Progenitor cell of endocrine pancreas (in vitro differentiated cells): ENCODE results near the gene MED8. TPM values are rescaled to one million over a fixed set of nuclear protein-coding genes. Genes with fewer than 3 reads are reported as not detected.

Experiments used
- DNase-seq: peaks from one replicate; pipeline ENCODE4 v3.0.0; 2021; ENCODE audit warnings: low spot score; ENCODE audit not compliant: unreplicated experiment
- H3K27ac Mint-ChIP-seq: 2 replicates; pipeline ENCODE4 v1.8.0; 2021; ENCODE audit warnings: mild to moderate bottlenecking, moderate library complexity, mixed read lengths
- H3K27me3 Mint-ChIP-seq: 2 replicates; pipeline ENCODE4 v1.8.0; 2021; ENCODE audit warnings: mixed read lengths
- H3K36me3 Mint-ChIP-seq: 2 replicates; pipeline ENCODE4 v1.8.0; 2022; ENCODE audit warnings: mixed read lengths; ENCODE audit not compliant: insufficient read depth
- H3K4me1 Mint-ChIP-seq: 2 replicates; pipeline ENCODE4 v1.8.0; 2021; ENCODE audit warnings: low read depth, mixed read lengths
- H3K4me3 Mint-ChIP-seq: 2 replicates; pipeline ENCODE4 v1.8.0; 2021; ENCODE audit warnings: low read depth, mild to moderate bottlenecking, moderate library complexity, mixed read lengths
- H3K9me3 Mint-ChIP-seq: 2 replicates; pipeline ENCODE4 v1.8.0; 2021; ENCODE audit warnings: low read depth, mixed read lengths
- total RNA-seq: library from RNA; stranded (reverse); gene quantifications from 2 replicates; pipeline ENCODE4 v1.2.1, GENCODE V29; 2021
- TF ChIP-seq, protein P1 (sequence below): fragments of 200-600 bp; sonication (generic); IDR thresholded peaks from one replicate; pipeline ENCODE4 v1.5.0; 2021; ENCODE audit warnings: antibody characterized with exemption, mild to moderate bottlenecking; ENCODE audit not compliant: unreplicated experiment

MED8 gene
- total RNA-seq, 1 donor from 2014 or later, result 30.2 TPM

DNA sequence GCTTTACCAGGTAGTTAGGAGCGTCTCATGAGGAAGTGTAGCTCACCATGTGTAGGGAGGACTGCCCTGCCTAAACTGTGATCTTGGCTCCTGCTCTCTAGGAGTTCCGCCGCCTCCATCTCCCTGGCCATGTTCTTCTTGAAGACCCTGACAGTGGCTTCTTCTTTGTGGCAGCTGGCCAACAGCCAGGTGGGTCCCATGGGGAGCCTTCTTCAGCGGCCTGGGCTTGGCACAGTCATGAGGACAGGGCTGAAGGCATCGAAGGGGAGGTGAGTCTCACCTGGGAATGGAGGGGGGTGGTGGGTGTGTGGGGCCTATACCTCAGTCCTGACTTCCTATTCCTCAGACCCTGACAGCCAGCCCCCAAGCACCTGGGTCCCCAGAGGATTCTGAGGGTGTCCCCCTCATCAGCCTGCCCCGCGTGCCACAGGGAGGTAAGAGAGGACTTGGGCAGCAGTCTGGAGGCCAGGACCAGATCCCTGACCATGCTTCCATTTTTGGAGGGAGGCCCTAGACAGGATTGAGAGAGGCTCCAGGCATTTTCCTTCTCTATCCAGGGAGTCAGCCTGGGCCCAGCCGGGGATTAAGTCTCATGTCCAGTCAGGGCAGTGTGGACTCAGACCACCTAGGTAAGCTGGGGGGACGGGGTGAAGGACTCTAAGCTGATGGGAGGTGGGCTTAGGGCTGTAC is 42.7 kb upstream of the MED8 start:
- Mint-ChIP-seq H3K9me3 (no peaks in the 10 kb centered on the region), H3K4me1 (peaks cover 2% of the 10 kb centered on the region), H3K4me3 (no peak overlapping the region), H3K27ac (no peak overlapping the region), H3K27me3 (no peaks in the 10 kb centered on the region), H3K36me3 (peaks cover 31% of the 10 kb centered on the region)
- DNase-seq, result no peak
- TF ChIP-seq, protein P1, sequence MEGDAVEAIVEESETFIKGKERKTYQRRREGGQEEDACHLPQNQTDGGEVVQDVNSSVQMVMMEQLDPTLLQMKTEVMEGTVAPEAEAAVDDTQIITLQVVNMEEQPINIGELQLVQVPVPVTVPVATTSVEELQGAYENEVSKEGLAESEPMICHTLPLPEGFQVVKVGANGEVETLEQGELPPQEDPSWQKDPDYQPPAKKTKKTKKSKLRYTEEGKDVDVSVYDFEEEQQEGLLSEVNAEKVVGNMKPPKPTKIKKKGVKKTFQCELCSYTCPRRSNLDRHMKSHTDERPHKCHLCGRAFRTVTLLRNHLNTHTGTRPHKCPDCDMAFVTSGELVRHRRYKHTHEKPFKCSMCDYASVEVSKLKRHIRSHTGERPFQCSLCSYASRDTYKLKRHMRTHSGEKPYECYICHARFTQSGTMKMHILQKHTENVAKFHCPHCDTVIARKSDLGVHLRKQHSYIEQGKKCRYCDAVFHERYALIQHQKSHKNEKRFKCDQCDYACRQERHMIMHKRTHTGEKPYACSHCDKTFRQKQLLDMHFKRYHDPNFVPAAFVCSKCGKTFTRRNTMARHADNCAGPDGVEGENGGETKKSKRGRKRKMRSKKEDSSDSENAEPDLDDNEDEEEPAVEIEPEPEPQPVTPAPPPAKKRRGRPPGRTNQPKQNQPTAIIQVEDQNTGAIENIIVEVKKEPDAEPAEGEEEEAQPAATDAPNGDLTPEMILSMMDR, result no peak

DNA sequence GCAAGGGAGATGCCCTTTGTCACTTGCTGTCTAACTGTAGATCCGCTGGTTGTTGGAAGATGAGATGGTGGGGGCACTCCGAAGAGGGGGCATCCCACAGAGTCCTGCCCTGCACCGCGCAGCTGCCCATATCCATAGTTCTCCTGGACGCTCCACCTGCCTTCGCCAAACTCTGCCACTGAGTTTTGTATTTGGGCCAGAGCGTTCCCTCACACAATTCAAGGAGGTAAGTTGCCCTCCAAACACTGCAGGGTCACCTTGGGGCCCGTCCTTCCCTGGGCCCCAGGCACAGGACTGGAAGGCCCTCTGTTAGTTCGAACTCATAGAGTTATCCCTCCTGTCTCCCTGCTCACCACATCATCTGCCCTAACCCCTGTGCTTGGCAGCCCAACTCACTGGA is 42.1 kb upstream of the MED8 start:
- no peaks in the 10 kb centered on the region for H3K9me3 Mint-ChIP-seq
- no peak overlapping the region for H3K27ac Mint-ChIP-seq
- peaks cover 32% of the 10 kb centered on the region for H3K36me3 Mint-ChIP-seq
- H3K27me3 Mint-ChIP-seq, result no peaks in the 10 kb centered on the region
- no peak for DNase-seq
- no peak overlapping the region for H3K4me3 Mint-ChIP-seq
- TF ChIP-seq, protein P1, result no peak
- H3K4me1 Mint-ChIP-seq, result no peaks in the 10 kb centered on the region

DNA sequence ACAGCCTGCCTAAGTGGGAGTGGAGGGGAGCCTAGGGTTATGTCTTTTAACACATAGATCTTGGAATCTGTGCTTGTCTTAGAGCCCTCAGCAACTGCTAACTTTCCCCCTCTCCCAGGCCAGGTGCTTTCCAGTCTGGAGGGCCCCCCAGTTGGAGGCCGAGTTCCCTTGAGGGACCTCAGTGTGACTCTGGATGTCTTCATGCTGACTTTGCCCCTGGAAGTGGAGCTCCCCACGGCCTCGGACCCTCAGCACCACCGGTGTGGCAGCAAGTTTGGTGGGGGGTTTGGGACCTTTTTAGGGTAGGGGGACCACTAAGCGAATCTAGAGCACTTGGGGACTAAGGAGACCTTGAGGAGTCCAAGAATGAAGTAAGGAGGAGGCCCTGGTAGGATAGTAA is 41.2 kb upstream of the MED8 start:
- TF ChIP-seq, protein P1, result no peak
- Mint-ChIP-seq H3K27me3 (no peaks in the 10 kb centered on the region), H3K4me1 (no peaks in the 10 kb centered on the region), H3K36me3 (peaks cover 30% of the 10 kb centered on the region), H3K9me3 (no peaks in the 10 kb centered on the region), H3K4me3 (no peak overlapping the region), H3K27ac (no peak overlapping the region)
- no peak for DNase-seq

DNA sequence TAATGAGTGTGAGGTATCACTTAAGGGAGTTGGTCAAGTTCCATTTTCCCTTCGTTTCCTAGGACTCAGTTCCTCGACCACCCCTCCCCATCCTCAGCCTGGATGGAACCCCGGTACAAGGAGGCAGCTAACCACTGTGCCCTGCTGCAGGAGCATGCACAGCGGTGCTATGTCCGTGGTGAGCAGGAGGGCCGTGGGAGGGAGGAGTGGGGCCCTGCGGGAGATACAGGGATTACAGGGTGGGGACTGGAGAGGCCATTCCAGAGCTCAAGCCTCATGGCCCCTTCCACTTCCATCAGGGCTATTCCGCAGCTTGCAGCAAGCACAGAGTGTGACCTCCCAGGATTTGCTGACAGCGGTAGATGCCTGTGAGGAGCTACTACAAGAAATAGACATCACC is 38.3 kb upstream of the MED8 start:
- H3K4me3 Mint-ChIP-seq, result no peak overlapping the region
- TF ChIP-seq, protein P1, result no peak
- H3K9me3 Mint-ChIP-seq, result no peaks in the 10 kb centered on the region
- peaks cover 23% of the 10 kb centered on the region for H3K36me3 Mint-ChIP-seq
- no peak for DNase-seq
- no peak overlapping the region for H3K27ac Mint-ChIP-seq
- no peaks in the 10 kb centered on the region for H3K27me3 Mint-ChIP-seq
- H3K4me1 Mint-ChIP-seq, result no peaks in the 10 kb centered on the region

DNA sequence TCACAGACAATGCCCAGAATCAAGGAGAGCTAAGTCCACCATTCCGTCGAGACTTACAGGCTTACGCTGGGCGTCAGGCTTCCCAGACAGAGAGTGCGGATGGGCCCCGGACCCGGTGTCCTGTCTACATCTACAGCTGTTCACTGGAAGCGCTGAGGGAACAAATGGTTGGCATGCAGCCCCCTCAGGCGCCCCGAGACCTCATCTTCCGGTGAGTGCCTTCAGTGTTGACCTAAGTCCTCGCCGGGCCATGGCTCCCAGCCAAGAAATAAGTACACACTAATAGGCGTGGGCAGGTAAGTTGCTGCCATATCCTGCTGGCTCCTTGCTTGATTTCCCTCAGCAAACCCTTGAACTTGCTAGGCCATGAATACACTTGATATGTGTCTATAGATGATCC is 37.9 kb upstream of the MED8 start:
- Mint-ChIP-seq H3K4me3 (no peak overlapping the region), H3K9me3 (no peaks in the 10 kb centered on the region), H3K27ac (no peak overlapping the region), H3K4me1 (no peaks in the 10 kb centered on the region), H3K27me3 (no peaks in the 10 kb centered on the region), H3K36me3 (peaks cover 23% of the 10 kb centered on the region)
- no peak for DNase-seq
- TF ChIP-seq, protein P1, result no peak
